Measurements from ENCODE around the gene MED22. TPM values are rescaled to one million over a fixed set of nuclear protein-coding genes. Genes with fewer than 3 reads are reported as not detected.

Gene MED22
- polyA plus RNA-seq, 1 donor, result 20.2 TPM

DNA sequence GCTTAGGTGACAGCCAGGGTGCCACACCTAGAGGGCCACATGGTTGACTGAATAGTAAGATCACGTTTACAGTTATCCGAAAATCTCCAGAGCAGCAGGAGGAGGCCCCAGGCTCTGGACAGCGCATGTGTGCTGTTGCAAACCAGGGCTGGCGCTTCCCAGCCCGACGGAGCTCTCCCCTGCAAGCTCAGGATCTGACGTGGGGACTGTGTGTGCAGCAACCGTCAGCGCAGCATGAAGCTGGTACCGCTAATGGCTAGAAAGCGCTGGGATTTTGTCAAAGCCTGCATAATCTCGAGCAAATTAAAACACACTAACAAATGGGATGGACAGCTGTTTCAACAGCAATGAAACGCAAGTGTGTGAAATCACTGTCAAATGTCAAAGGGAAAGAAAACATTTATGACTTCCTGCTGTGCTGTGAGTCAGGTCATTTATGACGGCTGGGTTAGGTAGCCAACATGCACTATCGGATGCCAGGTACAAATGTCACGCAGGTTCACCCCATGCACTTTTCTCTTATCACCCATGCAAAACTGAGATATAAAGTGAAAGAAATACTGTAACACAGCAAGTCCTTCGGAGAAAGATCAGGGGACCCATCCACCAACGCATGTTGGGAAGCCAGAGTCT is 20.4 kb upstream of the MED22 start:
- Histone ChIP-seq H3K4me1 (ENCODE audit: control insufficient read depth, insufficient read depth, low read length) (peaks cover 75% of the 10 kb centered on the region), H3K27ac (ENCODE audit: low read length) (peak overlapping the region; percentile 73), H3K9me3 (ENCODE audit: control insufficient read depth, low read depth, low read length) (no peaks in the 10 kb centered on the region), H3K4me3 (ENCODE audit: low read length) (no peak overlapping the region), H3K36me3 (ENCODE audit: control insufficient read depth, insufficient read depth, low read length) (peaks cover 81% of the 10 kb centered on the region), H3K27me3 (ENCODE audit: control insufficient read depth, insufficient read depth, low read length) (no peaks in the 10 kb centered on the region)
- peak; percentile 90 to 96 for DNase-seq
- 20% methylated on average over 1 of the region's 18 CpGs for WGBS (ENCODE audit: insufficient coverage, low lambda C conversion rate)

DNA sequence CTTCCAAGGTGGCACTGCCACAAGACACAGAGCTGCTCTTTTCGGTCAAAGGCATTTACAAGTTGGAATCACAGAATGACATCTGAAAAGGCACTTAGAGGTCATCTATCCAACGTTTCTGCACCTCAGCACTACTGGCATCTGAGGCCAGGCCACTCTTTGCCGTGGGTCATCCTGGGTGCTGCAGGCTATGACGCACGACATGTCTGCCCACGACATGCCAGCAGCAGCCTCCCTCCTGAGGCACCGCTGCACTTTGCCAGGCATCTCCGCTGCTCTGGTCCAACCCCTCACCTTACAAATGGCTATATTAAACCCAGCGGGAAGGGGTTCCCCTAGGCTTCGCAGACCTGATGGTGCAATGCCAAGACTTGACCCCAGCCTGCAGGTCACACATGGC is 19.8 kb upstream of the MED22 start:
- no peak for DNase-seq
- peaks cover 81% of the 10 kb centered on the region for H3K36me3 ChIP-seq (ENCODE audit: control insufficient read depth, insufficient read depth, low read length)
- H3K27me3 ChIP-seq (ENCODE audit: control insufficient read depth, insufficient read depth, low read length), result no peaks in the 10 kb centered on the region
- WGBS (ENCODE audit: insufficient coverage, low lambda C conversion rate), result no CpG with 5 or more reads among the region's 10 CpGs
- no peak overlapping the region for H3K4me3 ChIP-seq (ENCODE audit: low read length)
- no peaks in the 10 kb centered on the region for H3K9me3 ChIP-seq (ENCODE audit: control insufficient read depth, low read depth, low read length)
- H3K27ac ChIP-seq (ENCODE audit: low read length), result peak overlapping the region; percentile 73
- peaks cover 70% of the 10 kb centered on the region for H3K4me1 ChIP-seq (ENCODE audit: control insufficient read depth, insufficient read depth, low read length)

DNA sequence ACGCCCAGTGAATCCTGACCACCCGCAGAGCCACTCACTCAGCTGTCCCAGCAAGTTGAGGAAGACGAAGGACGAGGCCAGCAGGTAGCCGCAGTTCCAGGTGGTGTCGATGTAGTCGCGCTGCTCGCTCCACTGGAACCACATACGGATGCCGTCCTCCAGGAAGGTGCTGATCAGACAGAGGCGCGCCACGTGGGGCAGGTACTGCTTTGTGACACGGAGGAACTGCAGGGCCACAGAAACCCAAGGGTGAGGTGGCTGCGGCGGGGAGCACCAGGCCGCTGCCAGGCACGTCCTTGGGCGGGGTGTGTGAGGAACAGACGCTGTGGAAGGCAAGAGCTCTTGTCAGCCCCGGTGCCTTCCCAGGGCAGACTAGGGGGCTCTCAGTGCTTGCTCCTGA is 19.3 kb upstream of the MED22 start:
- no peak for DNase-seq
- peaks cover 81% of the 10 kb centered on the region for H3K36me3 ChIP-seq (ENCODE audit: control insufficient read depth, insufficient read depth, low read length)
- no CpG with 5 or more reads among the region's 22 CpGs for WGBS (ENCODE audit: insufficient coverage, low lambda C conversion rate)
- H3K27ac ChIP-seq (ENCODE audit: low read length), result no peak overlapping the region
- H3K9me3 ChIP-seq (ENCODE audit: control insufficient read depth, low read depth, low read length), result no peaks in the 10 kb centered on the region
- H3K4me3 ChIP-seq (ENCODE audit: low read length), result no peak overlapping the region
- no peaks in the 10 kb centered on the region for H3K27me3 ChIP-seq (ENCODE audit: control insufficient read depth, insufficient read depth, low read length)
- peaks cover 64% of the 10 kb centered on the region for H3K4me1 ChIP-seq (ENCODE audit: control insufficient read depth, insufficient read depth, low read length)

GRCh38 chr9:133366435-133366834 is 18.5 kb upstream of the MED22 start:
- Histone ChIP-seq H3K27me3 (ENCODE audit: control insufficient read depth, insufficient read depth, low read length) (no peaks in the 10 kb centered on the region), H3K27ac (ENCODE audit: low read length) (no peak overlapping the region), H3K4me1 (ENCODE audit: control insufficient read depth, insufficient read depth, low read length) (peaks cover 56% of the 10 kb centered on the region), H3K4me3 (ENCODE audit: low read length) (no peak overlapping the region), H3K9me3 (ENCODE audit: control insufficient read depth, low read depth, low read length) (no peaks in the 10 kb centered on the region), H3K36me3 (ENCODE audit: control insufficient read depth, insufficient read depth, low read length) (peaks cover 83% of the 10 kb centered on the region)
- no CpG with 5 or more reads among the region's 11 CpGs for WGBS (ENCODE audit: insufficient coverage, low lambda C conversion rate)
- DNase-seq, result no peak

DNA sequence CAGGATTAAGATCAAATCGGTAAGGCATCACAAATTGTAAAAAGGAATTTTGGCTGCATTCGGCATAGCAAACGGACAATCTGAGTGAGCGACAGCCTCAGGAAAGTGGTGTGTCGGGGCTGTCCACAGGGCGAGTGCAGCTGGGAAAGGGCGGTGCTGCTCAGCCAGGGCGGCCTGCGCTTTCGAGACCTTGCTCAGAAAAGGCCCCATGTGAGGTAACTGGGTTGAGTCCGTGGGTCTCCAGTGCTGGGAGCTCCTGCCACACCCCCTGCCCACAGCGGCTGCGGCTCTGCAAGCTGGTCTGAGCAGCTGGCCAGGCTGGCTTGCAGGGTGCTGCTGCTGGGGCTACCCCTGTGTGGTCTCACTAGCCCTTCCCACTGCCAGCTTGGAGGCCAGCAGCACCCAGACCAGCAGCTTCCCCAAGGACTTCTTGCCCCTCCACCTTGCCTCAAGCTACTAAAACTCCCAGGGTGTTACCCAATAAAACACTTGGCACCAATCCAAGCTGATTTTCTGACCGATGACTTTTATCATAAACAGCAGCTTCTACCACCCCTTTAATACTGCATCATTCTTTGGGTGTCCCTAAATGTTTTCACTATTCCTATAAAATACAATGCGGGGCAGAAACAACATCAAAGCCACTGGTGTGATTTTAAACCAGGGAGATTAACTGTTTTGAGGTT is 14.6 kb upstream of the MED22 start:
- no peak overlapping the region for H3K27ac ChIP-seq (ENCODE audit: low read length)
- peaks cover 78% of the 10 kb centered on the region for H3K36me3 ChIP-seq (ENCODE audit: control insufficient read depth, insufficient read depth, low read length)

GRCh38 chr9:133361507-133362092 is 13.7 kb upstream of the MED22 start:
- Histone ChIP-seq H3K27me3 (ENCODE audit: control insufficient read depth, insufficient read depth, low read length) (no peaks in the 10 kb centered on the region), H3K9me3 (ENCODE audit: control insufficient read depth, low read depth, low read length) (no peaks in the 10 kb centered on the region), H3K36me3 (ENCODE audit: control insufficient read depth, insufficient read depth, low read length) (peaks cover 69% of the 10 kb centered on the region), H3K27ac (ENCODE audit: low read length) (no peak overlapping the region), H3K4me1 (ENCODE audit: control insufficient read depth, insufficient read depth, low read length) (peaks cover 53% of the 10 kb centered on the region), H3K4me3 (ENCODE audit: low read length) (no peak overlapping the region)
- no peak for DNase-seq
- 100% methylated on average over 1 of the region's 13 CpGs for WGBS (ENCODE audit: insufficient coverage, low lambda C conversion rate)

More for the DNA sequence above, 14.6 kb upstream of the MED22 start:
- 83% methylated on average over 3 of the region's 15 CpGs for WGBS (ENCODE audit: insufficient coverage, low lambda C conversion rate)
- Histone ChIP-seq H3K9me3 (ENCODE audit: control insufficient read depth, low read depth, low read length) (no peaks in the 10 kb centered on the region), H3K4me1 (ENCODE audit: control insufficient read depth, insufficient read depth, low read length) (peaks cover 53% of the 10 kb centered on the region), H3K4me3 (ENCODE audit: low read length) (no peak overlapping the region), H3K27me3 (ENCODE audit: control insufficient read depth, insufficient read depth, low read length) (no peaks in the 10 kb centered on the region)
- DNase-seq, result no peak

GRCh38 chr9:133360400-133361393 is 12.8 kb upstream of the MED22 start:
- Histone ChIP-seq H3K36me3 (ENCODE audit: control insufficient read depth, insufficient read depth, low read length) (peaks cover 60% of the 10 kb centered on the region), H3K27ac (ENCODE audit: low read length) (no peak overlapping the region), H3K27me3 (ENCODE audit: control insufficient read depth, insufficient read depth, low read length) (no peaks in the 10 kb centered on the region), H3K4me1 (ENCODE audit: control insufficient read depth, insufficient read depth, low read length) (peaks cover 45% of the 10 kb centered on the region), H3K9me3 (ENCODE audit: control insufficient read depth, low read depth, low read length) (no peaks in the 10 kb centered on the region), H3K4me3 (ENCODE audit: low read length) (no peak overlapping the region)
- WGBS (ENCODE audit: insufficient coverage, low lambda C conversion rate), result no CpG with 5 or more reads among the region's 21 CpGs
- peak in 1 of 2 donors; percentile 48 for DNase-seq

DNA sequence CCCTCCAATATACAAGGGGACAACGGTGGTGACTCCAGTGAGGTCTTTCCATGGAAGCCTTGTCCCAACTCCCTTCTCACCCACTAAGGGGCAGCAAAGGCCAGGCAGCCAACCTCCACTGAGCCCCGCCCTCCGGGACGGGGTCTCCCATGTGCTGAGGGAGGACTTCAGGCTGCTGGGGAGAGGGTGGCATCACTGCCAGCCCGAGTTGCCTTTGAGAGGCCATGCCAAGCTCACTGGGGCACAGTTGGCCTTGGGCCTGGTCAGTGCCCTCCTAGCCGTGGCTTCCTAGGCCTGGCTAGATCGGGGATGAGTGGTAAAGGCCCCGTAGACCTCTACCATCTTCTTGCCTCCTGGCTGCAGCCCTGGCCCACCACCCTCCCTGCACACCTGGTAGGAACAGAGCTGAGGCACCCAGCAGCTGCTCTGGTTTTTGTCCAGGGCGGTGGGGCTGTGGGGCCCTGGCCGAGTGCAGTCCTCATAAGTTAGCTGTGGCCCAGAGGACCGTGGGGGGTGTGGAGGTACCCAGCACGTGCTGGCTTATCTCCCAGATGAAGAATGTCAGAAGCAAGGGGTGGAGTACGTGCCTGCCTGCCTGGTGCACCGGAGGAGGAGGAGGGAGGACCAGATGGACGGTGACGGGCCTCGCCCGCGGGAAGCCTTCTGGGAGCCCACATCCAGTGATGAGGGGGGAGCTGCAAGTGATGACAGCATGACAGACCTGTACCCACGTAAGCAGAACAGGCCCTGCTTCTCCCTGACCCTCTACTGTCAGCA is 11.7 kb upstream of the MED22 start:
- Histone ChIP-seq H3K27ac (ENCODE audit: low read length) (no peak overlapping the region), H3K27me3 (ENCODE audit: control insufficient read depth, insufficient read depth, low read length) (no peaks in the 10 kb centered on the region), H3K36me3 (ENCODE audit: control insufficient read depth, insufficient read depth, low read length) (peaks cover 49% of the 10 kb centered on the region), H3K9me3 (ENCODE audit: control insufficient read depth, low read depth, low read length) (no peaks in the 10 kb centered on the region), H3K4me1 (ENCODE audit: control insufficient read depth, insufficient read depth, low read length) (peaks cover 48% of the 10 kb centered on the region), H3K4me3 (ENCODE audit: low read length) (no peak overlapping the region)
- no CpG with 5 or more reads among the region's 20 CpGs for WGBS (ENCODE audit: insufficient coverage, low lambda C conversion rate)
- peak in 1 of 2 donors; percentile 35 for DNase-seq

DNA sequence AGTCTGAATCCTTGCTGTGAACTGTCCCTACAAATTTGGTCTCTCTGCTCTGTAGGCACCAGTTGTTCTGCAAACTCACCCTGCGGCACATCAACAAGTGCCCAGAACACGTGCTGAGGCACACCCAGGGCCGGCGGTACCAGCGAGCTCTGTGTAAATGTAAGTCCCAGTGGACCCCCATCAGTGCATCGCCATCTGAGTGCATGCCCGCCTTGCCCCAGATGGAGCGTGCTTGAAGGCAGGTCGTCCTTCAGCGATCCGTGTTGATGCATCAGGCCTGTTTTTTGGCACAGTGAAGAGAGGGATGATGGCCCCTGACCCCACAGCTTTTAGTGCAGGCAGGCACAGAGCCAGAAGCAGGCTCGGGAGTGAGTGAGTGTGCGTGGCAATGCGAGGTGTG is 9.7 kb upstream of the MED22 start:
- Histone ChIP-seq H3K4me3 (ENCODE audit: low read length) (no peak overlapping the region), H3K36me3 (ENCODE audit: control insufficient read depth, insufficient read depth, low read length) (peaks cover 40% of the 10 kb centered on the region)
- WGBS (ENCODE audit: insufficient coverage, low lambda C conversion rate), result no CpG with 5 or more reads among the region's 14 CpGs

More for the DNA sequence above, 9.7 kb upstream of the MED22 start:
- no peak for DNase-seq
- H3K4me1 ChIP-seq (ENCODE audit: control insufficient read depth, insufficient read depth, low read length), result peaks cover 48% of the 10 kb centered on the region
- H3K27me3 ChIP-seq (ENCODE audit: control insufficient read depth, insufficient read depth, low read length), result no peaks in the 10 kb centered on the region
- H3K27ac ChIP-seq (ENCODE audit: low read length), result no peak overlapping the region
- H3K9me3 ChIP-seq (ENCODE audit: control insufficient read depth, low read depth, low read length), result no peaks in the 10 kb centered on the region

Data from large intestine (tissue), 3 donors.